CD4-positive, alpha-beta T cell treated with Interferon alpha-2 for 1 hour (primary cell): Measurements from ENCODE around the gene SENP2.
A peak's percentile ranks its signal among the peaks of the same experiment; 100 is the strongest.
"Not testable (repeated sequence)": the region's sequence is repeated elsewhere in the genome, so short reads cannot be mapped to it uniquely, and the experiment has no call there.

ENCODE experiments used
- DNase-seq, 2 donors: peaks; one replicate each; pipeline ENCODE4 v3.0.0-alpha.2; 2020 to 2022

SENP2 gene

DNA sequence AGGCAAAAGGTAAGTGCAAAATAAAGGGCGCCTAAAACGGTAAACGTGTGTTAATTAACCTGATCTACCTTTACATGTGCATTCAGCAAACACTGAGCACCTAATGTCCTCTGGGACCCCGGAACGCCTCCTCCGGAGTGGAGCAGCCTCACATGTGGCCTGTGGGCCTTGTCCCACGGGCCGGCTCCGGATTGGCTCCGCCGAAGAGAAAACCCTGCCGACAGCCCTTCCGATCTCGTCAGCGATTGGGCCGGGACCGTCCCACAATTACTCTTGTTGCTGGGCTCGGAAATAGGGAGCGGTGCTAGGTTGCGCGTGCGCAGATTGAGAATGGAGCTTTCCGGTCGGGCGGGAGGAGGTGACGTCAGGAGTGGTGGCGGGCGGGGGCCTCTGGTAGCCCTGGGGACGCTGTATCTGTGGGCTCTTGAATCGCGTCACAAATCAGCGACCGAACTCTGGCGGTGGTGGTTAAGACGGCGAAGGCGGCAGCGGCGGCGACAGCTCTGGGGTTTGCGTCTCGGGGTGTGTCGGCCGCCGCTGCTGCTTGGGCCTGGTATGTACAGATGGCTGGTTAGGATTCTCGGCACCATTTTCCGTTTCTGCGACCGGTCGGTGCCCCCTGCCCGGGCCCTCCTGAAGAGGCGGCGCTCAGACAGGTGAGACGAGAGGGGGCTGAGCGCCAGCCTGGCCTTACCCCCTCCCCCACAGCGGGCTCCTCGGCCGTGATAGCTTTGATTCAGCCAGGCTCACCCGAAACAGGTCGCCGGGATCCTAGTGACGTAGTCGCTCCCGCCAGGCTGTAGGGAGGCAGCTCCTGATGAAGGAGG, at the start of gene SENP2:
Gene SENP2 (plus strand): TSS at position 437 of the 827 bp plus-strand sequence. CDS start 119 bp downstream, at position 556.
- DNase-seq, result peak; percentile 100

DNA sequence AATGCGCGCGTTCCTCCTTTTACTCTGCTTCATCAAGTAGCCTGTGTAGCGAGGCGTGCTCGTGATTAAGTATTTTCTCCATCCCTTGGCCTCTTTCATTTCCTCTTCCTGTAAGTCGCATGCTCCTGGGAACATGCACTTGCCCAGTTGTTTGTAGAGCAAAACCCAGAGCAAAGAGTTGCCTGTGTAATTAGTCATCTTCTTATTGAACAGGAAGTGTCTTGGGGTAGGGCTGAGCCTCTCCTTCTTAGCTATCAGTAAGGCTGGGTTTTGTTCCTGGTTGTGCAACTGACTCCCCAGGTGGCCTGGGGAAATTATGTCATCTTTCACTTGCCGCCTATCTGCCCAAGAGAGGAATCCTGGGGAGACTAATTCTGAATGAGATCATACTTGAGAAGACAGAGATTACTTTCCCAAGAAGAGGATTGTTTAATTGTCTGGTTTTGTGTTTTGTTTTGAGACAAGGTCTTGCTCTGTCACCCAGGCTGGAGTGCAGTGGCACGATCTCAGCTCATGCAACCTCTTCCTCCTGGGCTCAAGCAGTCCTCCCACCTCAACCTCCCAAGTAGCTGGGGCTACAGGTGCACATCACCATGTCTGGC, 48.6 kb upstream of the SENP2 start:
- peak; percentile 31 to 58 for DNase-seq

DNA sequence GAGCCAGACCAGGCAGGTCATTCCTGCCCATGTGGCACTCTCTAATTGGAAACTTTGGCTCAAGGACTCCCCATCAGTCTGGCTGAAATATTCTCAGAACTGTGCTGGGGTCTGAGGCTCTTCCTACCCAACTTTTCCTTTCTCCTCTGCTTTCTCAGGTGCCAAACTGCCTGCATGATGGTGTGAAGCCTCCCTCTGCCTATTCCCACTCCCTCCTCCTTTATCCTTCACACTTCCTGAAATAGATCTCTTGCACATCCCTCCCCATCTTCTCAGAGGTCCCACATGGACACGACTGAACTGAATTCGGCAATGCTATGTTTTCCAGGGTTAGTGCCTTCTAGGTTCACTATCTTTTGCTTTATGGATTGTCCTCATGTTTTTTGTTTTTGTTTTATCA, 46.2 kb upstream of the SENP2 start:
- no peak for DNase-seq

DNA sequence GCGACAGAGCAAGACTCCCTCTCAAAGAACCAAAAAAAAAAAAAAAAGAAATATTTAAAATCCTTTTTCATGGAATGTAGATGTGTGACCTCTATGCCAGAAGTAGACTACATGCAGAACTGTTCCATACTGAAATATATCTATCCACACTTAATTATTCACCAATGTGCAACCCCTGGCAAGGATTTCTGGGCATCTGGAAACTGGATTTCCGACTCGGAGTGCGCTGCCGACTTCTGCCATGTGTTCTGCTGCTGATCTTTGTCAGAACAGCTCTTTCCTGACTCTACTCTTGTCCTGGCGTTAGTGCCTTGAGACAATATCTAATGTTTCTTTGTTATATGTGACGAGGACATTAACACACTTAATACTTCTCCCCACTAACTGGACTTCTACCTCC, 45.4 kb upstream of the SENP2 start:
- DNase-seq, result no peak

DNA sequence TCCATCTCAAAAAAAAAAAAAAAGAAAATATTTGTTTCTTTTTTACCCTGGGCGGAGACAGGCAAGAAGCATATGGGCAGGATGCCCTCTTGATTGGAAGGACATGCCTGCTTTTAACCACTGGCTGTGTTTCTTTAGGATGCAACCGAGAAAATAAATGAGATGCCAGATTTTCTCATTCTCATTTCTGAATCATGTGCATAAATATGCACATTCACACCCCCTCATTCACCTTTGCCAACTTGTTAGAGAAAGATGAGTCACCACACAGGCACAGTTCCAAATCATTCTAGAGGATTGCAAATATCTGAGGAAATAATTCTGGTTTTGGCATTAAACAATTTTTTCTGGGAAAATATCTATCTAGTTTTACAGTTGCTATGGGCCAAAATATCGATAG, 37.0 kb upstream of the SENP2 start:
- no peak for DNase-seq

GRCh38 chr3:185549651-185550111, 36.4 kb upstream of the SENP2 start:
- no peak for DNase-seq

- DNase-seq, result no peak
Observed at GRCh38 chr3:185552358-185552877, 33.7 kb upstream of the SENP2 start, which contains the start of gene LIPH. Gene LIPH, minus strand, starts transcription at chr3:185552588. Its CDS starts 117 bp downstream, at chr3:185552471.

- DNase-seq, result no peak
Observed at GRCh38 chr3:185555101-185555501, 31.0 kb upstream of the SENP2 start.

DNA sequence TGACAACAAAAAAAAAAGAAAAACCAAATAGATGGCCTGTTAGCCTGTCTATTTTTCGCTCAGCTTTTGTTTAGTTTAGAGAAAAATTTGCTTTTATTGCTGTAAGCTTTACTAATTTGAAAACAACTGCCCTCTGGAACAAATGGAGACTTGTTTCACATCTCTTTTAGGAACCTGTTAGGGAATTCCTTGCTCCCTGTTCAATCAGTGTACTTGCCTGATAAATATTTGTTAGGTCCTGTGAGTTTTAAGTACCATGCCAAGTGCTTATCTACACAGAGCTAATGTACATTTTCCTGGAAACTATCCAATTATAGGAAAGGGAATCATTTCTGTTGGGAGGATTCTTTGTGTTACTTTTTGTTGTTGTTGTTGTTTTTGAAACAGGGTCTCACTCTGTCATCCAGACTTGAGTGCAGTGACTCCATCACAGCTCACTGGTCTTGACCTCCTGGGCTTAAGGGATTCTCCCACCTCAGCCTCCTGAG, 30.2 kb upstream of the SENP2 start:
- no peak for DNase-seq

- not testable (repeated sequence) for DNase-seq
Observed at GRCh38 chr3:185556640-185557039, 29.5 kb upstream of the SENP2 start.

GRCh38 chr3:185558395-185558794, 27.7 kb upstream of the SENP2 start:
- no peak for DNase-seq

DNA sequence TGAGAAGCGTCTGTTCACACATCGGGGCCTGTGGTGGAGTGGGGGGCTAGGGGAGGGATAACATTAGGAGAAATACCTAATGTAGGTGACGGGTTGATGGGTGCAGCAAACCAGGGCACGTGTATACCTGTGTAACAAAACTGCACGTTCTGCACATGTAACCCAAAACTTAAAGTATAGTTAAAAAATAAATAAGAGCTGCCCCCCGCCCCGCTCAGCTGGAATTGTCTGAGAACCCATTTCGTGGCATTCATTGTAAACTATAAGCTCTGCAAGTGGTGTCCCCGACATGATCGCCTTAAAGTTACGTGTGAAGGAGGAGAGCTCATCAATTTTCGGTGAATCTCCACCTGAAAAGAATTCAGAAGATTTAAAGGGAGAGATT, 26.4 kb upstream of the SENP2 start:
- DNase-seq, result no peak

DNA sequence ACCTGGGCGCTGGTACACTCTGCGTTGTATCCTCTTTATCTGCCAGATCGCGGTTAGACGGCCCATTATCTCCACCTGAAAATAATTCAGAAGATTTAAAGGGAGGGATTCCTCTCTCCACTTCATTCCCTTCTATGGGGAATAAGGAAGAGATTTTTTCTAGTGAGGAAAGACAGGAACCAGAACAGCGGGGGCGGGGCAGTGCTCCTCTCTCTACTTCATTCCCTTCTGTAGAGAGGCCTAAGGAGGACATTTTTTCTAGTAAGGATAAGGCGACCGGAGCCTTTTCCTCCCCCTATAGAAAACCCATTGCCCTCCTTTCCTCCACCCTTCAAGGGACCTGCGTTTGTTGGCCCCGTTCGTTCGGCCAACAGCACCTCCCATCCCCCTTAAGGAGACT, 25.4 kb upstream of the SENP2 start:
- no peak for DNase-seq

- DNase-seq, result no peak
Observed at GRCh38 chr3:185561374-185561943, 24.6 kb upstream of the SENP2 start.

- no peak for DNase-seq
Observed at GRCh38 chr3:185561958-185562357, 24.1 kb upstream of the SENP2 start.

DNA sequence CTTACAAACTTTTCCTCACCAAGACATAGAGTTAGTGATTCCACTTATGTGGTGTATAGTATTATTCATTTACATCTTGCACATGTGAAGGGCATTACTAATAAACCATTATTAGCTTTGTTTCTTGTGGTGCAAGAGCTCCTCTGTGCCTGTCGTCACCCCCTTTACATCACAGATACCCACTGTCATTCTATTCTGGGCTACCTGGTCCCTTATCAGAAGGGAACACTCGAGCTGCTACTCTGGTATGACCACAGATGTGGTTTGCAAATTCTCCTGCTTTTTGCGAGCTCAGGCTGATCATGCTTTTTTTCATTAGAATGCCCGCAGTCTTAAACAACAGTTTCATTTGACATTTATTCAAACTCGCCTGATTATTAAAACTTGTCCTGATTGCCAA, 13.9 kb upstream of the SENP2 start:
- DNase-seq, result no peak

- peak; percentile 45 to 81 for DNase-seq
Observed at GRCh38 chr3:185575108-185575869, 10.8 kb upstream of the SENP2 start.

- DNase-seq, result no peak
Observed at GRCh38 chr3:185582236-185582635, 3.9 kb upstream of the SENP2 start.

- DNase-seq, result peak; percentile 6 to 64
Observed at GRCh38 chr3:185582871-185583270, 3.2 kb upstream of the SENP2 start.

GRCh38 chr3:185583925-185584324, 2.2 kb upstream of the SENP2 start:
- DNase-seq, result no peak

GRCh38 chr3:185584686-185585085, 1.4 kb upstream of the SENP2 start:
- DNase-seq, result no peak

- no peak for DNase-seq
Observed at GRCh38 chr3:185585518-185585858, 607 bp upstream of the SENP2 start.

DNA sequence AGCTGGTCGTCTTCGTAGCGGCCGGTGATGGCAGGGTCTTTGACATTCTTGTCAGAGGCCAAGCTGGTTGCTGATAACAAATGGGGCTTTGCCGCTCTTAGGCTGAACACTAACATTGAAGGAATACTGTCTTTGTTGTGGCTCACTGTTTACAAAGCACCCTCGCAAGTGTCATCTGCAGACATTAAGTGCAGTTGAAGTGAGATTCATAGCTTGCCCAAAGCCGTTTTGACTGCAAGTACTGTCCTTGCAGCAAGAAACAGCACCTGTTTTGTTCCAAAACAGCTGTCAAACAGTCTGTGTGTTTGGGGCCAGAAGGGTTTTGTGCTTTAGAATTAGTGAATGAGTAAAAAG, 568 bp downstream of the SENP2 start:
- no peak for DNase-seq
